GM20000 (cell line): ENCODE results near the gene SYVN1.

Experiments
- DNase-seq: peaks from one replicate; pipeline ENCODE4 v3.0.0; 2012; ENCODE audit warnings: low spot score
- CTCF ChIP-seq: IDR thresholded peaks from 2 replicates; pipeline ENCODE4 v1.5.1; 2012; ENCODE audit warnings: mild to moderate bottlenecking, control low read depth; ENCODE audit errors: extremely low read depth, missing control alignments

The SYVN1 gene

DNA sequence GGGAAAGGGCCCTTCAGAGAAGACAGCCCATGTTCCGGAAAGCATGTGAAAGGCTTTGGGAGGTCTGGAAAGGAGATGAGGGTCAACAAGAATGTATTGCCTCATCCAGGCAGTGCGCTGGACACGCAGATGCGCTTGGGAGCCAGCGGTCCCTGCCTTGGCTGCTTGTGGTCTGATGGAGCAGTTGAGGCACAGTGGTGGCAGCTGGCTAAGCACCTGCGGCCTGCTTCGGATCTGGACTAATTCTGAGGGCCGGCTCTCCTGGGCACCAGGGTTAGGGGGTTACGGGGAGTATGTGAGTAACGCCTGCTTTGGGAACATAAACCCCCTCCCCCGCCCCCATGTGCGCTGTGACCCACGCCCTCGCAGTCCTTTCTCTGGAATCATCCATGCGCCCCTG is 27.2 kb downstream of the SYVN1 start:
- no peak for DNase-seq
- no peak for TF ChIP-seq CTCF

- TF ChIP-seq CTCF = no peak
- no peak for DNase-seq
Observed at GRCh38 chr11:65104628-65105027, 29.7 kb downstream of the SYVN1 start.

GRCh38 chr11:65103476-65103875 is 30.8 kb downstream of the SYVN1 start:
- DNase-seq = no peak
- no peak for TF ChIP-seq CTCF

- no peak for TF ChIP-seq CTCF
- DNase-seq = no peak
Observed at GRCh38 chr11:65102142-65103095, 31.9 kb downstream of the SYVN1 start.

- no peak for TF ChIP-seq CTCF
- DNase-seq = no peak
Observed at GRCh38 chr11:65100674-65101350, 33.5 kb downstream of the SYVN1 start.

DNA sequence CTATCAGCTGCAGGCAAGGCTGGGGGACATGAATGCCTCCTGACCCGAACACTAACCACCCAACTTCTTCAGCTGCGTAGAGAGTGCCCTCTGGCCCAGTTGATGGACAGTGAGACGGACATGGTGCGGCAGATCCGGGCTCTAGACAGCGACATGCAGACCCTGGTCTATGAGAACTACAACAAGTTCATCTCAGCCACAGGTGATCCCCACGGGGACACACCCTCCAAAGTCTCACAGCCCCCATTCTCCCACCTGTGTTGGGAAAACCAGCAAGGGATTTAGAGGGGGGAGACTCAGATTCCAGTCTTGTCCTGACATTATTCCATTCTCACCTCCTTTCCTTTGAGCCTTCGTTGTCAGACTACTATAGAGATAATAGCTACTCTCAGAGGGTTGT is 37.4 kb downstream of the SYVN1 start:
- TF ChIP-seq CTCF = no peak

GRCh38 chr11:65095974-65096806 is 38.1 kb downstream of the SYVN1 start, which contains the start of gene VPS51:
Gene VPS51, plus strand, starts transcription at chr11:65096214. Its CDS starts 37 bp downstream, at chr11:65096251.
- DNase-seq = peak; percentile 92
- no peak for TF ChIP-seq CTCF

More for the DNA sequence above, 37.4 kb downstream of the SYVN1 start:
- DNase-seq = no peak
